HCT116 (cell line): ENCODE results near the gene PRSS56.

Experiments used
- POLR2A ChIP-seq: IDR thresholded peaks from 2 replicates; pipeline ENCODE4 v1.7.0; 2011; ENCODE audit warnings: borderline replicate concordance; ENCODE audit not compliant: insufficient read depth, insufficient read length; ENCODE audit errors: extremely low read depth
- REST ChIP-seq: IDR thresholded peaks from 2 replicates; pipeline ENCODE4 v1.6.1; 2012; ENCODE audit warnings: low read depth
- TF ChIP-seq, protein P1 (sequence below): IDR thresholded peaks from 2 replicates; pipeline ENCODE4 v1.6.1; 2012

DNA sequence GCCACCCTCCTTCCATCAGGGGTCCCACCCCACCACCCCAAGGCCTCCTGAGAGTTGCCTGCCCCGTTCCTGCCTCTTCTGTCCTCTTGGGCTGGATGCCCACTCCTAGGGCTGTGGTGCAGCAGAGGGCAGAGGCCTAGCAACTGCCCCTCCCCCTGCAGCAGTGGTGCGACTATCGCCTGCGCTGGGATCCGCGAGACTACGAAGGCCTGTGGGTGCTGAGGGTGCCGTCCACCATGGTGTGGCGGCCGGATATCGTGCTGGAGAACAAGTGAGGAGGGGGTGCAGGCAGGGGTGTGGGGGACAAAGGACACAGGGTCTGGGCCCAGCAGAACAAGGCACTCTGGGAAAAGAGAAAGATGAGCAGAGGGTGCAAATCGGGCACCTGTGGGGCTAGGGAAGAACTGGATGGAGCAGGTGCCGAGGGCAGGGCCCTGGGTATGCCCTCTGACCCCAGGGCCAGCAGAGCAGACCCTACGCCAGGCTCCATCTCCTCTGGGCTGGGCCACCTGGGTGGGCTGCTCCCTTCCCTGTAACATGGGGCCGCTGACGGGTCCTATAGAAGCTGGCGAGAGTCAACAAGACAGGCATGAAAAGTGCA lies 20.4 kb downstream of the PRSS56 start:
- no peak for TF ChIP-seq REST
- no peak for TF ChIP-seq POLR2A
- TF ChIP-seq, protein P1, sequence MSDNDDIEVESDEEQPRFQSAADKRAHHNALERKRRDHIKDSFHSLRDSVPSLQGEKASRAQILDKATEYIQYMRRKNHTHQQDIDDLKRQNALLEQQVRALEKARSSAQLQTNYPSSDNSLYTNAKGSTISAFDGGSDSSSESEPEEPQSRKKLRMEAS: no peak
